Measurements from ENCODE around the gene RELL2.
A peak's percentile ranks its signal among the peaks of the same experiment; 100 is the strongest.

RELL2 gene

DNA sequence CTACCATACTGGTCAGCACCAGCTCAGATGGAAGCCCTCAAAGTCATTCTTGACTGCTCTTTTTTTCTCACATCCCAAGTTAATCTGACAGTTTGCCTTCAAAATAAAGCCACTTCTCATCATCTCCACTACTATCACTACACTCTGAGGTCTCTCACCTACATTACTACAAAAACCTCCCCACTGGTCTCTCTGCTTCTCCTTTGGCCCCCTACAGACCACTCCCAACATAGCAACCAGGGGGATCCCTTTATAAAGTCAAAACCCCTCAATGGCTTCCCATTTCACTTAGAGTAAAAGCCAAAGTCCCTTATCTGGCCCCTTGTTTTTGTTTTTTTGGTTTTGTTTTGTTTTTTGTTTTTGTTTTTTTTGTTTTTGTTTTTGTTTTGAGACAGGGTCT is 40.6 kb downstream of the RELL2 start:
- DNase-seq (ENCODE audit: low spot score): no peak

DNA sequence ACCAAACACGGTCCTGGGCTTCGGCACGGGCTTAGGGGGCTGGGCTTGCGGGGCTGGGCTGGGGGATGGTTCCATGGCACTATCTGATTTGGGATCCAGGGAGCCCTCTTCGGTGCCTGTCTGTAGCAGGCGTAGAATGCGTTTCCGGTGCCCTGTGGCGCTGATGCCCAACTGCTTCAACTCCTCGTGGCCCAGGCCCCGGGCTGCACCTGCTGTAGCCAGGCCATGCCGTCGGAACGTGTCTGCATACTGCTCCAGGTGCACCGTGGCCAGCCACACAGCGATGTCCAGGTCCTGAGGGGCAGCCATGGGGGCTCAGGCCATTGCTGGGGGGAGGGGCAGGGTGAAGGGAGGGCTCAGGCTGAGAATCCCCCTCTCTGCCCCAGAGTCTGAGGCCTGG is 43.4 kb downstream of the RELL2 start:
- no peak for DNase-seq (ENCODE audit: low spot score)

DNA sequence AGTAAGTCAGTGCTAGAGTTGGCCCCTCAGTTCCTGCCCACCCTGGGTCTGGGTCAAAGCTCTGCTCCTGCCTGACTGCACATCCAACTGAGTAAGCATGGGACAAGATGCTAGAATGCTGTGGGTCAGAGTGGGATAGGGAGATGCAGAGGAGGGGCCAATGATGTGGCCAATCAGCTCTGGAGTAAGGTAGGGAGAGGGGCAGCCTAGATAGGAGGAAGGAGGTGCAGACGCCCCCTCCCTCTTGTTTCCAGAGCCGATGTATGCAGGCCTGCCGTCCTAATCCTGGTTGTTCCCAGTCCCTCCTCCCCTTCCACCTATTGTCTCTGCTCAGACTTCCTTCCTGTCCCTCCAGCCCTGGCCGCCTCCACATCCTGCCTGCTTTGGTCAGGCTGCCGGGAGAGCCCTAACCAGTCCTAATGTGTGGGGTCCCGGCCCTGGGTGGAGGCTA is 44.0 kb downstream of the RELL2 start:
- DNase-seq (ENCODE audit: low spot score): no peak

DNA sequence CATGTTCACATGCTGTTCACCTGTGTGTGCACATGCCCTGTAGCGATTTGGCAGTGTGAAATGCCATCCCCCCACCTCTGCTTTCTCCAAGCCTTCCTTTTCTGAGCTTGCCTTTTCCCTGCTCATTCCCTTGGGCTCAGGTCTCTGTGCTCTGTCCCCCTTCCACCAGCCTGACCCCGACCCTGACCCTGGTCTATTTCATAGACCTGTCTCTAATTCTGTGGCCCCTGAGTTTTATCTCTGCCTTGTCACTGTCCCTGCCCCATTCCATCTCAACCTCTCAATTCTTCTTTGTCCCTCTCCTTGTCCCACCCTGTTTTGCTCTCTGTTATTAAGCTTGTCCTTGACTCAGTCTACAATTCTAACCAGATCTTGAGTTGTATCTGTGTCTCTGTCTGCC is 44.5 kb downstream of the RELL2 start:
- no peak for DNase-seq (ENCODE audit: low spot score)

DNA sequence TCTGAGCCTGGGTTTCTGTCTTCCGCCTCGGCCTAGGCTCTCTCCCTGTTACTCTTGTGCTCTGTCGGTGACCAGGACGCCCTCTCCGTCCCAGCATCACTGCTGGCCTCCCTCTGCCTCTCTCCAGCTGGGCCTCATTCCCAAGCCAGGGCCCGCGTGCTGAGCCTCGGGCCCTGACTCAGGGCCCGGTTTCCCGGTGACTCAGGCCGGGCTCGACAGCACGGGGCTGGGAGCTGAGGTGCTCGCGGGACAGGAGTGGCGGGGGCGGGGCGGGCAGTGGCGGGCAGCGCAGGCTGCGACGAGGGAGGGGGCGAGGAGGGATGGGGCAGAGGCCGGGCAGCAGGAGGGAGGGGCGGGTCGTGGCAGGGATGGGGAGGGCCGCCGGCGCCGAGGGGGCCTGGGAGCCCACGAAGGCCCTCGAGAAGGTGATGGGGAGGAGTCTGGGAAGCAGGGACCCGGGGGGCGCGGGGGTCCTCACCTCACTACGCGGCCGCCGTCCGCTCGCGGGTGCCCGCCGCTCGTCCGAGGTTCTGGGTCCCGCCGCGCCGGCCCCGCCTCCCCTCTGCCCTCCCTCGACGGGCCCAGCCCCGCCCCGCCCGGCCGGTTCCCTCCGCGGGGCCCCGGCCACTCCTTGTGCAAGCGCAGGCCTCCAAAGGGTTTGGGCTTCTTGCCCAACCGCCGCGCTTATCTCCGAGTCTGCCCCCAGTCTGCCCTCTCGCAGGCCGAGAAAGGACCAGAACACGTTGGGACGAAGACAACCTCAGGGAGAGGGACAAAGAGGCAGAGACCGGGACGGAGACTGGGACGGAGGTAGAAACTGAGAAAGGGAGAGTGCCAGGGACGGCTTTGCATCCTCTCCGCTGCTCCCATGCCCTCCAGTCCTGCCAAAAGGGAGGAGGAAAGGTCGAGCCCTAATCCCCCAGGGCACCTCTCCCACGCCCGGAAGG is 45.2 kb downstream of the RELL2 start, which contains the start of gene ARAP3:
TSS of gene ARAP3 (minus strand) at position 536 of the 947 bp plus-strand sequence. CDS start 1,744 bp downstream, outside the sequence.
- DNase-seq (ENCODE audit: low spot score): peak; percentile 38

DNA sequence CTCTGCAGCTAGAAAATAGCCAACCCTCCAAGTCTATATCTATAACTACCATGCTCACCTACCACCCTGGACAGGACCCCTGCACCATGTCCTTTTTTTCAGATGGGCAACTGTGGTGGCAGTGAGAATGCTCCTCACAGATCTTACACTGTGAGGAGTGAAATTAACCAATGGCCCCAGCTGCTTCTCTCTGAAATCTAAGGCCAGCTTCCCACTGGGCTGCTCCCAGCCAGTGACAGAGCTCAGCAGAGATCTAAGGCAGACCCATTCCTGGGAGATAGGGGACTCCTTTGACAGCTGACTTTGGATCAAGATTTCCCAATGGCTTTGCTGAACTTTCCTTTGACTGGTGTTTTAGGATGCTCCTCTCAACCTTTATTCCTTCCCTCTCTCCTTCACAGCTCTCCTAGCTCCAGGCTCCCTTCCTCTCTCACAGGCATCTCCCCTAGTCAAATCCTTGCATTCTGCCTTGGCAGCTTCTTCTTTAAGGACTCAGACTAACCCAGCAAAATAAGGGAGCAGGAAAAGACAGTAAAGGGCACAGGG is 46.9 kb downstream of the RELL2 start:
- DNase-seq (ENCODE audit: low spot score): no peak

DNA sequence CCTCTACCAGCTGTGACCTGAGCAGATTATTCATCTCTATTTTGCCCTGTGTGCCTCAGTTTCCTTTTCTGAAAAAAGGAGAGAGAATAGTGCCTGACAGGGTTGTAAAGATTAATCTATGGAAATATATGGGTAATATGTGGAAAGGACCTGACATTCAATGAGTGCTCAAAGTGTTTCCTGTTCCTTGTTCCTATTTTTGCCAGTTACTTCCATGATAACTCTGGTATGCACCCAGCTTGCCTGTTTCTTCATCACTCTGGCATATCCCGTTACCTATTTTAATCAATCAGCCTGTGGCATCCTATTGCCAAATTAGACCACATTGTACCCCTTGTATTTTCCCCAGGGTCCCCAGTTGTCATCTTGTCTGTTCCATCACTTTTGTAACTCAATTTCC is 48.8 kb downstream of the RELL2 start:
- DNase-seq (ENCODE audit: low spot score): no peak

DNA sequence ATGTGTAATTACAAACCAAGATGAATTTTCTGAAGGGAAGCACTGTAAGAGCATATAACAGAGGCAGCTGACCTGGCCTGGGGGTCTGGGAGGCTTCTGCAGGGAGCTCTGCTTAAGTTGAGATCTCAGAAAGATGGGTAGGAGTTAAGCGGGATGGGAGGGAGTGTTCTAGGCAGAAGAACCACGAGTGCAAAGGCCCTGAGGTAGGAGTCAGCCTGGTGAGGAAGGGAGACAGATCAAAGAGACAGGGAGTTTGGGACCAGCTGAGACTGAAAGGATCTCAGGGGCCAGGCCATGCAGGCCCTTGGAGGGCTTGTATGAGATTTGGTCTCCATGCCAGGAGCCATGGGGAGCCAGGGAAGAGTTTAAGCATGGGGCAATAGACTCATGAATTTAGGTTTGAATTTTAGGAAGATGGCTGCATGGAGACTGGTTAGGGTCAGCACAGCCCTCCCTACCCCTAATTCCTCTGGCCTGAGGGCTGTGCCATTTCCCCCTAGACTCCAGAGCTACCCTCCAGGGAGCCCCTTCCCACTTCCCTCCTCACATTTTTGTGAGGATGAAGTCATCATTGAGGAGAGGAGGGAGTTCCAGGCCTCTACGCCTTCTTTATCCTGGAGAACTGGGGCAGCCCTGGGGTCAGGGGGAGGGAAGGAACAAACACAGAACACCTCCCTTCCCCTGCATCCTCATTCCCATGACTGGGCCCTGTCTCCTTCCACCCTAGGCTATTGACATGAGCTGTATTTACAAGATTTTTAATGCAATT is 50.0 kb downstream of the RELL2 start:
- DNase-seq (ENCODE audit: low spot score): no peak

Measured in globus pallidus (tissue), 1 donor.